Thoracic aorta (tissue), 2 donors: ENCODE measurements around the gene VPS26C. TPM values are rescaled to one million over a fixed set of nuclear protein-coding genes. Genes with fewer than 3 reads are reported as not detected.

Experiments used
- ATAC-seq: fragments of 150-250 bp; one replicate; pipeline ENCODE4 v1.8.0; 2017; ENCODE audit warnings: low read depth; ENCODE audit not compliant: insufficient number of reproducible peaks, low FRiP score
- DNase-seq: peaks from one replicate; pipeline ENCODE4 v3.0.0-alpha.2; 2020; ENCODE audit warnings: low spot score
- H3K27ac ChIP-seq, 2 donors: fragments of 200-600 bp; sonication (generic); 1 replicate in 1 of 2; 2 replicates in 1 of 2; pipeline ENCODE4 v1.5.1; 2016; ENCODE audit warnings: mild to moderate bottlenecking in 2 of 2, moderate library complexity in 2 of 2
- H3K27me3 ChIP-seq: fragments of 200-600 bp; sonication (generic); replicated peaks from 2 replicates; pipeline ENCODE4 v1.6.0; 2016; ENCODE audit warnings: mild to moderate bottlenecking; ENCODE audit not compliant: insufficient read depth
- H3K36me3 ChIP-seq: fragments of 200-600 bp; sonication (generic); one replicate; pipeline ENCODE4 v1.5.1; 2016
- H3K4me1 ChIP-seq, 2 donors: fragments of 200-600 bp; sonication (generic); 1 replicate in 1 of 2; 2 replicates in 1 of 2; pipeline versions ENCODE4 v1.5.1 to v1.6.0; 2016; ENCODE audit warnings: low read depth in 2 of 2, mild to moderate bottlenecking in 1 of 2; ENCODE audit not compliant: control insufficient read depth in 1 of 2
- H3K4me3 ChIP-seq: fragments of 200-600 bp; sonication (generic); 2 replicates; pipeline ENCODE4 v1.5.1; 2016; ENCODE audit warnings: mild to moderate bottlenecking
- H3K9me3 ChIP-seq: fragments of 200-600 bp; sonication (generic); 2 replicates; pipeline ENCODE4 v1.5.1; 2016
- total RNA-seq, 2 donors: library from RNA; depleted of rRNA; stranded (reverse); fragments of >200 nt; gene quantifications; one replicate each; pipeline versions ENCODE4 v1.1.0 to v1.2.3, GENCODE V29; 2016
- TF ChIP-seq, protein P1 (sequence below): fragments of 200-600 bp; sonication (generic); IDR thresholded peaks from one replicate; pipeline ENCODE4 v1.5.1; 2019; ENCODE audit warnings: antibody characterized with exemption

VPS26C gene
- total RNA-seq, 2 donors from 2014 or later: 73.5 to 102 TPM

DNA sequence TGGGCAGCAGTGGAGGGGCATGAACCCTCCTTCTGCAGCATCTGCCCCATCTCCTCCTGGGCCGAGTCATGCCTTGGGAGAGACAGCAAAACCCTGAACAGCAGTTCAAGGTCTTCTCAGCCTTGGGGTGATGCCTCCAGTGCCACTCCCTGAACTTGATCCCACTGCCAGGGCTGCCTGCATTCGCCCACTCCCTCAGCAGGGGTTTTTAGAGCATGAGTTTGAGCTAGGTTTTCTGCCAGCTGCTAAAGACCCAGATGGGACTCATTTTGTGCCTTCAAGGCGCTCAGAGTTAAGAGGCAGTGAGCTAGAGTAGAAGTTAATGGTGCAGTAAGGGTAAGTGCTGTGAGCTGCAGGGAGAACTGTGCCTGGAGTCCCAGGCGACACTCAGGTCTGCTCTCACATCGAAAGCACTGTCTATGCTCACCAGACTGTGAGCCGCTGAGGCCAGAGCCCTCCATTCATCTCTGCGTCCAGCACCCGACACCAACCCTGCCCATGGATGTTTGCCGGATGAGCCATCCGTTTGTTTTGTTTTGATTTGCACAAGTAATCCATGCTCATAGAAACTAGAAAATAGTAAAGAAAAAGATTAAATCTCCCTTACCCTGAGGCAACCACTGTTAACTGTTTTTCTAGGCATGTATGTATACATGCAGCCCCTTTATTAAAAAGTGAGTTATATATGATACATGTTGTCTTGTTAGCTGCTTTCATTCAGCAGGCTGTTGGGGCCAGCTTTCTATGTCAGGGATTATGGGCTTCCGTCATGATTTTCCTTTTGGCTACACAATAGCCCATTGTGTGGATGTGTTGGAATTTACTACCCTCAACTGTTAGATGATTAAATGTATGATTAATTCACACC is 67.8 kb downstream of the VPS26C start:
- H3K4me3 ChIP-seq: no peak overlapping the region
- TF ChIP-seq, protein P1, sequence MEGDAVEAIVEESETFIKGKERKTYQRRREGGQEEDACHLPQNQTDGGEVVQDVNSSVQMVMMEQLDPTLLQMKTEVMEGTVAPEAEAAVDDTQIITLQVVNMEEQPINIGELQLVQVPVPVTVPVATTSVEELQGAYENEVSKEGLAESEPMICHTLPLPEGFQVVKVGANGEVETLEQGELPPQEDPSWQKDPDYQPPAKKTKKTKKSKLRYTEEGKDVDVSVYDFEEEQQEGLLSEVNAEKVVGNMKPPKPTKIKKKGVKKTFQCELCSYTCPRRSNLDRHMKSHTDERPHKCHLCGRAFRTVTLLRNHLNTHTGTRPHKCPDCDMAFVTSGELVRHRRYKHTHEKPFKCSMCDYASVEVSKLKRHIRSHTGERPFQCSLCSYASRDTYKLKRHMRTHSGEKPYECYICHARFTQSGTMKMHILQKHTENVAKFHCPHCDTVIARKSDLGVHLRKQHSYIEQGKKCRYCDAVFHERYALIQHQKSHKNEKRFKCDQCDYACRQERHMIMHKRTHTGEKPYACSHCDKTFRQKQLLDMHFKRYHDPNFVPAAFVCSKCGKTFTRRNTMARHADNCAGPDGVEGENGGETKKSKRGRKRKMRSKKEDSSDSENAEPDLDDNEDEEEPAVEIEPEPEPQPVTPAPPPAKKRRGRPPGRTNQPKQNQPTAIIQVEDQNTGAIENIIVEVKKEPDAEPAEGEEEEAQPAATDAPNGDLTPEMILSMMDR: no peak
- DNase-seq (no peak), ATAC-seq (no peak)
- no peaks in the 10 kb centered on the region for H3K4me1 ChIP-seq
- H3K27ac ChIP-seq: no peak overlapping the region
- H3K27me3 ChIP-seq: no peaks in the 10 kb centered on the region
- no peaks in the 10 kb centered on the region for H3K9me3 ChIP-seq
- H3K36me3 ChIP-seq: peaks cover 21% of the 10 kb centered on the region

DNA sequence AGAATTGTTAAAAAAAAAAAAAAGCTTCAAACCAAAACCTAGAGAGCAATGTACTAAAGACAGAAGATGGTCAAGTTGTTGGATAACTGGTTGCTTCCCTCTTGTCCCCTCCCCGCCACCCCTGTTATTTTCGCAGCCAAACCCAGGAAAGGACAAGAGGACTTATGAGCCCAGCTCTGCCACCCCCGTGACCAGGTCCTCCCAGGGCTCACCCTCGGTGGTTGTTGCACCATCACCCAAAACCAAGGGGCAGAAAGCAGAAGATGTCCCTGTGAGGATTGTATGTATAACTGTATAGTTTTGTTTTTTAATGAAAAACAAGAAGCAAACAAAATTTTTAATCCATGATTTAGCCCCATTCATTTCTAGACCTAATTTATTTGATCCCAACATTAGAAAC is 69.4 kb downstream of the VPS26C start:
- Histone ChIP-seq H3K36me3 (peaks cover 32% of the 10 kb centered on the region), H3K27ac (no peak overlapping the region), H3K4me1 (no peaks in the 10 kb centered on the region), H3K4me3 (no peak overlapping the region), H3K27me3 (no peaks in the 10 kb centered on the region), H3K9me3 (no peaks in the 10 kb centered on the region)
- TF ChIP-seq, protein P1: no peak
- ATAC-seq (no peak), DNase-seq (no peak)

DNA sequence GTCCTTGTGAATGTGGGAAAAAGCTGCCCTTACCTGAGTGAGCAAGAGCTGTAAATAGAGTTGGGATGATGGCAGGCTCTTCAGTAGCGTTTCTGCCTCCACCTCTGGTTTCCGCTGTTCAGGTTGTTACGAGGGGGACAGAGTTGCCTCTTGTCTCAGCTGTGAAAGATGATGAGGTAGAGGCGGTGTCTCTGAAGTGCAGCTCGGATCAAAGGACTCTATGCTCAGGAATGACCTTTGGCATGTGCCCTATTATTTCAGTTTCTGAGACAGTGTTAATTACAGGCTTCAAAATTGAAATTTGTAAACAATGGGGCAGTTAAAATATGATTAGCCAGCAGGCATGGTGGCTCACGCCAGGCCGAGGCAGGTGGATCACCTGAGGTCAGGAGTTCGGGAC is 70.3 kb downstream of the VPS26C start:
- H3K9me3 ChIP-seq: no peaks in the 10 kb centered on the region
- TF ChIP-seq, protein P1: no peak
- ATAC-seq (no peak), DNase-seq (no peak)
- no peak overlapping the region for H3K4me3 ChIP-seq
- no peaks in the 10 kb centered on the region for H3K27me3 ChIP-seq
- peaks cover 40% of the 10 kb centered on the region for H3K36me3 ChIP-seq
- no peaks in the 10 kb centered on the region for H3K4me1 ChIP-seq
- H3K27ac ChIP-seq: no peak overlapping the region

DNA sequence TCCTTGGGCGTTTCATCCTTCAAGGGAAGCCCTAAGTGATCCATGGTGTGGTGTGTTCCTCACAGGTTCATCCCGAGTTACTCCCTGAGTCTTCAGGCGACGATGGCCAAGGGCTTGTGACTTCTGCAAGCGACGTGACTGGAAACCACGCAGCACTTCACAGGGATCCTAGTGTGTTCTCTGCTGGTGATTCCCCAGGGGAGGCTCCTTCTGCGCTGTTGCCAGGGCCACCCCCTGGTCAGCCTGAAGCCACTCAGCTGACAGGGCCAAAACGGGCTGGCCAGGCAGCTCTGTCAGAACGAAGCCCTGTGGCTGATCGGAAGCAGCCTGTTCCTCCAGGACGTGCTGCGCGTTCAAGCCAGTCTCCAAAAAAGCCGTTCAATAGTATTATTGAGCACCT is 71.5 kb downstream of the VPS26C start:
- Histone ChIP-seq H3K4me3 (no peak overlapping the region), H3K4me1 (no peaks in the 10 kb centered on the region), H3K36me3 (peaks cover 42% of the 10 kb centered on the region), H3K27me3 (no peaks in the 10 kb centered on the region), H3K27ac (no peak overlapping the region), H3K9me3 (no peaks in the 10 kb centered on the region)
- TF ChIP-seq, protein P1: no peak
- ATAC-seq (no peak), DNase-seq (no peak)

DNA sequence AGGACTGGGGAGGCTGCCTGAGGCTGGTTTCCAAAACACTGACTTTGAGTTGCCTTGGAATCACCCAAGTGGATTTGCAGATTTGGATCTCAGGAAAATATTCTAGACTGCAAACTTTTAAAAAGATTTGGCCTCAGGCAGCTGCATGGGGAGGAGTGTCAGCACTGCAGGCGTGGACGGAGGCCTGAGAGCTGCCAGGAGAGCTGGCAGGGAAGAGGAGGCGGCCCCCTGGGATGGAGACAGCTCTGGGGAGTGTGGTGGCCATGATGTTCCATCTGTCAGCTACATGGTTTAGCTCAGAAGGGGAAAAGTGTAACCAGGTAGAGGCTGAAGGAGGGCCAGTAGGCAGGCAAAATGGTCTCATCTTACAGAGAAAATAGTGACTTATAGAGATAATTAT is 72.1 kb downstream of the VPS26C start:
- Histone ChIP-seq H3K4me1 (no peaks in the 10 kb centered on the region), H3K4me3 (no peak overlapping the region), H3K36me3 (peaks cover 42% of the 10 kb centered on the region), H3K9me3 (no peaks in the 10 kb centered on the region), H3K27ac (no peak overlapping the region), H3K27me3 (no peaks in the 10 kb centered on the region)
- TF ChIP-seq, protein P1: no peak
- ATAC-seq: no peak
- DNase-seq: no peak
